ENCODE results near the gene SLC5A4. TPM values are rescaled to one million over a fixed set of nuclear protein-coding genes. Genes with fewer than 3 reads are reported as not detected.

The SLC5A4 gene
- total RNA-seq, 1 experiment from 2014 or later, result not detected

GRCh38 chr22:32270641-32271369, 15.7 kb upstream of the SLC5A4 start:
- no peak overlapping the region for H3K9ac ChIP-seq (ENCODE audit: low read length)
- H3K4me3 ChIP-seq (ENCODE audit: low read length), result no peak overlapping the region
- no peaks in the 10 kb centered on the region for H4K20me1 ChIP-seq (ENCODE audit: low read length)
- no TSS peak for BruUV-seq (replicated peaks)
- H3K36me3 ChIP-seq (ENCODE audit: low read depth, low read length), result no peaks in the 10 kb centered on the region
- ATAC-seq (no peak), DNase-seq (no peak)
- no peaks in the 10 kb centered on the region for H3K4me1 ChIP-seq (ENCODE audit: insufficient read depth, low read length)
- ChIA-PET POLR2A (ENCODE audit: unreplicated experiment) (no interaction called here), CTCF (no interaction called here)
- H2AFZ ChIP-seq (ENCODE audit: low read length), result no peak overlapping the region
- TF ChIP-seq EZH2phosphoT487 (IDR thresholded peaks at IDR 0.05; ENCODE audit: borderline replicate concordance, low read length) (no peak), EZH2 (IDR thresholded peaks at IDR 0.05; ENCODE audit: low read length, unreplicated experiment) (no peak), CTCF (conservative IDR thresholded peaks at IDR 0.05; ENCODE audit: low read depth, low read length) (no peak)
- no peak overlapping the region for H3K4me2 ChIP-seq (ENCODE audit: low read length)
- no peaks in the 10 kb centered on the region for H3K9me2 ChIP-seq (replicated peaks; ENCODE audit: low read length)
- H3K9me3 ChIP-seq (ENCODE audit: low read length), result no peaks in the 10 kb centered on the region
- intact Hi-C loops (cut with micrococcal nuclease), result no loop called here
- H3K27ac ChIP-seq (ENCODE audit: low read length), result no peak overlapping the region
- no peaks in the 10 kb centered on the region for H3F3A ChIP-seq (ENCODE audit: low read length, unreplicated experiment)
- no peaks in the 10 kb centered on the region for H3K79me2 ChIP-seq (ENCODE audit: low read length)
- peaks cover 35% of the 10 kb centered on the region for H3K27me3 ChIP-seq (ENCODE audit: low read length)

GRCh38 chr22:32269316-32269715, 14.2 kb upstream of the SLC5A4 start:
- ATAC-seq, result no peak
- Histone ChIP-seq H3K9me2 (replicated peaks; ENCODE audit: low read length) (no peaks in the 10 kb centered on the region), H2AFZ (ENCODE audit: low read length) (no peak overlapping the region), H3K4me3 (ENCODE audit: low read length) (no peak overlapping the region), H3K9ac (ENCODE audit: low read length) (no peak overlapping the region), H3K9me3 (ENCODE audit: low read length) (no peaks in the 10 kb centered on the region), H3F3A (ENCODE audit: low read length, unreplicated experiment) (no peaks in the 10 kb centered on the region), H3K36me3 (ENCODE audit: low read depth, low read length) (no peaks in the 10 kb centered on the region), H3K4me1 (ENCODE audit: insufficient read depth, low read length) (no peaks in the 10 kb centered on the region), H3K79me2 (ENCODE audit: low read length) (no peaks in the 10 kb centered on the region), H3K27me3 (ENCODE audit: low read length) (peaks cover 30% of the 10 kb centered on the region), H4K20me1 (ENCODE audit: low read length) (no peaks in the 10 kb centered on the region), H3K4me2 (ENCODE audit: low read length) (no peak overlapping the region), H3K27ac (ENCODE audit: low read length) (no peak overlapping the region)
- intact Hi-C loops (cut with micrococcal nuclease), result no loop called here
- TF ChIP-seq EZH2phosphoT487 (IDR thresholded peaks at IDR 0.05; ENCODE audit: borderline replicate concordance, low read length) (no peak), CTCF (conservative IDR thresholded peaks at IDR 0.05; ENCODE audit: low read depth, low read length) (no peak)
- POLR2A ChIA-PET (ENCODE audit: unreplicated experiment), result no interaction called here
- no peak for DNase-seq
- CTCF ChIA-PET, result no interaction called here
- BruUV-seq (replicated peaks), result no TSS peak

- no peak for TF ChIP-seq CTCF (conservative IDR thresholded peaks at IDR 0.05; ENCODE audit: low read depth, low read length)
- no peak for TF ChIP-seq EZH2 (IDR thresholded peaks at IDR 0.05; ENCODE audit: low read length, unreplicated experiment)
- H3K36me3 ChIP-seq (ENCODE audit: low read depth, low read length), result no peaks in the 10 kb centered on the region
- peaks cover 13% of the 10 kb centered on the region; the same call in 1 of the 2 replicates for H3K27me3 ChIP-seq (ENCODE audit: low read length)
- DNase-seq (no peak), ATAC-seq (no peak)
- intact Hi-C loops (cut with micrococcal nuclease), result no loop called here
- H3K4me3 ChIP-seq (ENCODE audit: low read length), result no peak overlapping the region
- no peaks in the 10 kb centered on the region for H3K79me2 ChIP-seq (ENCODE audit: low read length)
- H3K4me2 ChIP-seq (ENCODE audit: low read length), result no peak overlapping the region
- no peaks in the 10 kb centered on the region for H3K4me1 ChIP-seq (ENCODE audit: insufficient read depth, low read length)
- no peaks in the 10 kb centered on the region for H3K9me2 ChIP-seq (replicated peaks; ENCODE audit: low read length)
- BruUV-seq (replicated peaks), result no TSS peak
- no peak overlapping the region for H2AFZ ChIP-seq (ENCODE audit: low read length)
- H3K9ac ChIP-seq (ENCODE audit: low read length), result no peak overlapping the region
- H3K27ac ChIP-seq (ENCODE audit: low read length), result no peak overlapping the region
- no peaks in the 10 kb centered on the region for H3F3A ChIP-seq (ENCODE audit: low read length, unreplicated experiment)
- no peaks in the 10 kb centered on the region for H3K9me3 ChIP-seq (ENCODE audit: low read length)
- CTCF ChIA-PET, result interaction anchor here (1.6 kb wide), 1 partner anchor 297 kb away, joined by 4 read pairs; no protein-coding TSS in a partner anchor
- POLR2A ChIA-PET (ENCODE audit: unreplicated experiment), result no interaction called here
- H4K20me1 ChIP-seq (ENCODE audit: low read length), result no peaks in the 10 kb centered on the region
Measured at GRCh38 chr22:32267011-32267410, 11.9 kb upstream of the SLC5A4 start.

Data from PC-3 (cell line).